Measurements from ENCODE around the gene TBC1D22B.

The TBC1D22B gene

GRCh38 chr6:37218061-37218460, 39.5 kb upstream of the TBC1D22B start:
- Histone ChIP-seq H3K27ac (no peak overlapping the region), H3K4me3 (no peak overlapping the region)
- no peak for TF ChIP-seq CTCF (IDR thresholded peaks at IDR 0.05)
- no peak for DNase-seq (ENCODE audit: low spot score)

DNA sequence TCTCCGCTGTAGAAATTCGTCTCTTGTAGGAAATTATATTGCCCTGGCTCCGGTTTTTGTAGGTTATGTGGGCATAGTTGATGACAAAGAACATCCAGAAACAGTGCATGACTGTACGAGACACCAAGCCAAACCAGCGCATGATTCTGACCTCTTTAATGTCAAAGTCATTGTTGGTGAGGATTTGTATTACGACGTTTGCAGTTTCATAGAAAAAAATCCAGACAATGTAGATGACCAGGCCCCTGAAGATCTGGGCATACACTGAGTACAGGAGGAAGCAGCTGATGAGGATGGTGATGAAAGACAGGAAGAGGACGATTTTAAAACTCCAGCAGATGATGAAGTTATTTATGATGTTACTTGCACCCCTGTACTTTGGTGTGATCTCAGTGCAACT, 39.1 kb upstream of the TBC1D22B start:
- no peak for DNase-seq (ENCODE audit: low spot score)
- Histone ChIP-seq H3K27ac (no peak overlapping the region), H3K4me3 (no peak overlapping the region)
- TF ChIP-seq CTCF (IDR thresholded peaks at IDR 0.05), result no peak

DNA sequence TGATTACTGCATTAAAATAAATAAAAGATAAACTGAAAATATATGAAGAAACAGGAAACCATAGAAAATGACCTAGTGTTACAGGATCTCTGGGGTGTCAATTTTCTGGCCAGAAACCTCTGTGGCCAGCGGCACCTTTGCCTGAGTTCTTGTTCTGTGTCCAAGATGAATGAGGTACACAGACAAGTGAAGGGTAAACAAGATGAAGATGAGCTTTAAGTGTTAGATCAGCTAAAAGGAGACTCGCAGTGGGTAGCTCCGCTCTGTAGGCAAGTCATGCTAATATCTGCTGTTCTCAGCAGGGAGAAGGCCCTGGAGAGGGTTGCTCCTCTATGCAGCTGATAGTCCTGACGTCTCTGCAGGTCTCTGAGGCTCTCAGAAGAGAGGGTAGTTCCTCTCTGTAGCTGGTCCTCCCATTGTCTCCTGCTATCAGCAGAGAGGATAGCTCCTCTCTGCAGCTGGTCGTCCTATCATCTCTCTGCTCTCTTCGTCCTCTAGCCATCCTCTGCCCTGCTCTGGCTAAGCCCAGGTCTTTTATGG, 35.9 kb upstream of the TBC1D22B start:
- no peak for TF ChIP-seq CTCF (IDR thresholded peaks at IDR 0.05)
- DNase-seq (ENCODE audit: low spot score), result peak; percentile 59
- Histone ChIP-seq H3K27ac (peak overlapping the region in 1 of 2 donors; percentile 39), H3K4me3 (peak overlapping the region; percentile 72)

DNA sequence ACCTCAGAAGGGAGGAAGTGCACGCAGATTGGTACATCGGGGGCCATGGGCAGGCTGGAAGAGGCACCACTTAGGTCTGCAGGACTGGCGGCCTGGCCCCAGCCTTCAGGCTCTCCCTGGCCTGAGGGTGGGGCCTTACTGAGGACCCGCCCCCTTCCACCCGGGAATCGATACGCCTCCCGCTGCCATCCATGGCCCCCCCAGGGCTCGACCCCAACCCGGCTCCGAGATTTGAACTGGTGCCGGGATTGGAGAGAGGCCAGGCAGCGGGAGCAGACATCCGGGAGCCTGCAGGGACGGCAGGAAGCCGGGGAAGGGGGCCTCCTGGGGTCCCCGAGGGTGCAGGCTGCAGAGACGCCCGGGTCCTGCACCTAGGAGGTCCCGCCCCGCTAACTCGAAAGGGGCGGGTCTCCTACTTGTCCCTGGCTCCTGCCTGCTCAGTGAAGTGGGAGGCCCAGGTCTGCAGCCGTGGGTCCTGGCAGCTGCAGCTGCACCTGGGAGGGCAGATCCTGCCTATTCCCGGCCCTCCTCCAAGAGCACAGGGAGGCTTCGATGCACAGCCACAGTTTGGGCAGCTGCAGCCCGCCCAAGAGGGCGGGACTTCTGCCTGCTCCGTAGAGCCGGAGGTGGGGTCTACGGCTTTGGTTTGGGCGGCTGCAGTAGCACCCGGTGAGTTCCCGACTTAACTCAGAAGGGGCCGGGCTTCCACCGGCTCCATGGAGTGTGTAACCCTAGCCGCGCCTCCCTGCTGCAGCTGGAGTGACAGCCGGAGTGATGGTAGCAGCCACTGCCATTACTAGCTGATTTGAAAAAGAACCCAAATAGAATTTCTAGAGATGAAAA, 35.2 kb upstream of the TBC1D22B start:
- peak; percentile 84 for DNase-seq (ENCODE audit: low spot score)
- TF ChIP-seq CTCF (IDR thresholded peaks at IDR 0.05), result no peak
- Histone ChIP-seq H3K4me3 (peak overlapping the region; percentile 72), H3K27ac (peak overlapping the region in 1 of 2 donors; percentile 39)

- TF ChIP-seq CTCF (IDR thresholded peaks at IDR 0.05), result no peak
- Histone ChIP-seq H3K27ac (no peak overlapping the region), H3K4me3 (peak overlapping the region; percentile 72)
- no peak for DNase-seq (ENCODE audit: low spot score)
Measured at GRCh38 chr6:37222992-37223391, 34.6 kb upstream of the TBC1D22B start.

- DNase-seq (ENCODE audit: low spot score), result no peak
- H3K27ac ChIP-seq, result no peak overlapping the region
- no peak for TF ChIP-seq CTCF (IDR thresholded peaks at IDR 0.05)
- H3K4me3 ChIP-seq, result no peak overlapping the region
Measured at GRCh38 chr6:37225350-37226169, 32.0 kb upstream of the TBC1D22B start.
